Peyer's patch (tissue), 4 donors: Measurements from ENCODE around the gene MAPKBP1.

ENCODE experiments used
- CTCF ChIP-seq, 6 experiments: fragments of 450-650 bp in 4 of 6; fragments of 200-600 bp in 2 of 6; sonication (generic) in 1 of 6; IDR thresholded peaks; one replicate each; pipeline ENCODE4 v1.5.1; 2017 to 2019; ENCODE audit warnings: antibody characterized with exemption in 6 of 6, mild to moderate bottlenecking in 3 of 6, moderate library complexity in 1 of 6
- POLR2A ChIP-seq, 2 donors: fragments of 450-650 bp; IDR thresholded peaks; one replicate each; pipeline ENCODE4 v1.5.1; 2017; ENCODE audit warnings: antibody characterized with exemption in 2 of 2, mild to moderate bottlenecking in 2 of 2, moderate library complexity in 2 of 2

GRCh38 chr15:41861736-41862356 is 87.6 kb downstream of the MAPKBP1 start:
- TF ChIP-seq CTCF (IDR thresholded peaks at IDR 0.05) = no peak
- no peak for TF ChIP-seq POLR2A (IDR thresholded peaks at IDR 0.05)
